Measurements from ENCODE around the gene TAF7.
"Not testable (repeated sequence)": the region's sequence is repeated elsewhere in the genome, so short reads cannot be mapped to it uniquely, and the experiment has no call there.

TAF7 gene

DNA sequence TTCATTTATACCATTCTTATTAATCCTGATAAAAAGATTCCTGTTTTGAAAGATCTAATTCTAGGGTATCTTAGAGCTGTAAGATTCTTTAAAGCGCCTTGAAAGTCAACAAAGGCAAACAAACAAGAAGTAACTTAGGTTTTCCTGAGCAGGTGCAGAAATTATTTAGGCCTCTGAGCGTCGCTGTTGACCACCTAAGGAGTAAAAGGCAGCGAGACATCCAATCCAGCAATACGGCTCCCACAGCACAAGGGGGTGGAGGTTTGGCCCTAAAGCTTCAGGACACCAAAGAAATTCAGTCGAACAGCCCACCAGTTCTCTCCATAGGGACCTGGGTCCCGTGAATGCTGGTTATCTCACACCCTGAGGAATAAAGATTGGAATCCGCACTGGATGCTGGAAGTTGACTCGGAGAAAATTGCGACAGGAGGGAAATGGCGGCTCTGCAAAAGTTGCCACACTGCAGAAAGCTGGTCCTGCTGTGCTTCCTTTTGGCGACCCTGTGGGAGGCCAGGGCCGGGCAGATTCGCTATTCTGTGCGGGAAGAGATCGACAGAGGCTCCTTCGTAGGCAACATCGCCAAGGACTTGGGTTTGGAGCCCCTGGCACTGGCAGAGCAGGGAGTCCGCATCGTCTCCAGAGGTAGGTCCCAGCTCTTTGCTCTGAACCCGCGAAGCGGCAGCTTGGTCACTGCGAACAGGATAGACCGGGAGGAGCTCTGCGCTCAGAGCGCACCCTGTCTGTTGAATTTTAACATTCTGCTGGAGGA lies 18.1 kb upstream of the TAF7 start, which contains the start of gene PCDHGA2:
PCDHGA2 (plus strand) TSS at position 223 of the 769 bp plus-strand sequence.
- no peak for DNase-seq

DNA sequence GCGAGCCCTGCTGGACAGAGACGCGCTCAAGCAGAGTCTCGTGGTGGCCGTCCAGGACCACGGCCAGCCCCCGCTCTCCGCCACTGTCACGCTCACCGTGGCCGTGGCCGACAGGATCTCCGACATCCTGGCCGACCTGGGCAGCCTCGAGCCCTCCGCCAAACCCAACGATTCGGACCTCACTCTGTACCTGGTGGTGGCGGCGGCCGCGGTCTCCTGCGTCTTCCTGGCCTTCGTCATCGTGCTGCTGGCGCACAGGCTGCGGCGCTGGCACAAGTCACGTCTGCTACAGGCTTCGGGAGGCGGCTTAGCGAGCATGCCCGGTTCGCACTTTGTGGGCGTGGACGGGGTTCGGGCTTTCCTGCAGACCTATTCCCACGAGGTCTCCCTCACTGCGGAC lies 12.0 kb upstream of the TAF7 start:
- DNase-seq, result not testable (repeated sequence)

DNA sequence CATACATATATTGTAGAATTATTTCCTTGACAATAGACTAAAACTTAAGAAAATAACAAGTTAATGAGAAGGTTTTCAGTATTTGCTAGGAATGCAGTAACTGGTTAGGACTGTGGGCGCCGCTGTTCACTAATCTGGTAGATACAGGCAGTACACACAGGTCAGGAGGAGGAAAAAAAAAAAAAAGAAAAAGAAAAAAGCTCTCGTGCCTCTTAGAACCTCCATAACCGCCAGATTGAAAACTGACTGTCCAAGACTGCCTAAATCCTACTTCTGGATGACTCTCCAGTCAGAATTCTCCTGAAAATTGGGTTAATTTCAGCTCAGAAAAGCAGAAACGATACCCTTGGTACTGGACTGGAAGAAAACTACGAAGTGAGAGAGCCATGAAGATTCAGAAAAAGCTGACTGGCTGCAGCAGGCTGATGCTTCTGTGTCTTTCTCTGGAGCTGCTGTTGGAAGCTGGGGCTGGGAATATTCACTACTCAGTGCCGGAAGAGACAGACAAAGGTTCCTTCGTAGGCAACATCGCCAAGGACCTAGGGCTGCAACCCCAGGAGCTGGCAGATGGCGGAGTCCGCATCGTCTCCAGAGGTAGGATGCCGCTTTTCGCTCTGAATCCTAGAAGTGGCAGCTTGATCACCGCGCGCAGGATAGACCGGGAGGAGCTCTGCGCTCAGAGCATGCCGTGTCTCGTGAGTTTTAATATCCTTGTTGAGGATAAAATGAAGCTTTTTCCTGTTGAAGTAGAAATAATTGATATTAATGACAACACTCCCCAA lies 9.9 kb upstream of the TAF7 start, which contains the start of gene PCDHGA1:
PCDHGA1 (plus strand) TSS at position 216 of the 782 bp plus-strand sequence.
- no peak for DNase-seq

DNA sequence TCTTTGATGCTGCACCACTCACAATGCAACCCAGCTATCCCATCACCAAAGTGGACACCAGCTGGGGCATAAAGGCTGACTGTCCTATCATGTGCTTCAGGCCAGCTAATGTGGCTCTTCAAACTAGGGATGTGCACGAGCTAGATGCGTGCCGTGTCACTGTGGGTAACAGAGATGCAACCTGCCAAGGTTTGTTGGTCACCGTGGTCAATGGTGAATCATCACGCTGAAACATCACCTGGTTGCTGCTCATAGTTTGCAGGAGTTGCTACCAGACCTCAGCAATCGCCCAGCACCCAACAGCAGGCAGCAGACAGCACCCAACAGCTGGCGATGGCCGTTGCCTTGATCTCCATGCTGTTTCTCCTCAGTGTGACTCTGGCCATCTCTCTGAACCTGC lies 7.6 kb upstream of the TAF7 start:
- DNase-seq, result no peak

DNA sequence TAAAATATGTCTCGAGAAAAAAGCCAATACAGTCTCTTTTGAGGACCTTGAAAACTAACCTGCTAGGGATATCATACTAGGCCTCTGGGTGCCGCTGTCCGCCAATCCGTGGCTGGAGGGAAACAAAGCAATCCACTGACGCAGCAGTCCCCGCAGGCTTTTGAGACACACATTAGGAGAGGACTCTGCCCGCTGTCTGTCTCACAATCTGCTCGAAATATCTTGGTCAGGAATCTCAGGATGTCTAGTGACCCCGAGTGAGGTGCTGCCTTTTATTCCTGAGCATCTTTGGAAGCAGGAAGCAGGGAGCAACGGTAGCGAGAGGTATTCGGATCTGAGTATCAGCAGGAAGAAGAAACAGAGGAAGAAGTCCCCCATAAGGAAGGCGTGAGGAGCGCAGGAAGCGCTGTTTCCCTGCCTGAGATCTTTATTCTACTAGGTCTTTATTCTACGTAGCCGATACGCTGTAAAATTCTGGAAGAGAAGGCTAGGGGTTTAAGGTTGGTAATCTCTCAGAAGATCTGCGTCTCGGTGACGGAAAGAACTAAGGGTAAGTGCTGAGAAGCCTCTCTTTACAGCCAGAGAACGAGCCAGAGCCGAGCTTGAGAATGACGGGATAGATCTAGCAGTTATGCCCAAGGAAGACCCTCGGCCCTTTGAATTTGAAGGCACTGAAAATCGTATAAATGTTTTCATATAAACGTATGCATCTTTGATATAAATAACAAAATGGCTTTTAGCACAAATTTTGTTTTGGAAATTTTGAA lies 5.7 kb upstream of the TAF7 start:
- DNase-seq, result no peak

DNA sequence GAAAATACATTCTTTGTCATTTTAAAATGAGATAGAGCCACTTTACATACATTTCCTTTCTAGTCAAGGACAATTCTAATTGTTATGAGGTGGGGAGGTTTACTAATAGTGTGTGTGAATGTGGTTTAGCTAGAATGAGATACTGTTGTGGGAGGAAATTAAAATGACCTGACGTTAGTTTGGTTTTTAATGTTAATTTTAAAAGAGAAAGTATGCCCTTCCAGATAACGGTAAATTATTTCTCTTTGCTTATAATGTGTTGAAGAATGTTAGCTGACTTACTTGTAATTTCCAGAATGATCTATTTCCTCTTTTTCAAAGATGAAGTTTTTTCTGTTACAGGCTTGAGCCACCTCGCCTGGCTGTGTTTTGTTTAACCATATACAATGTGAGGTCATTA lies 1.7 kb upstream of the TAF7 start:
- DNase-seq, result no peak

DNA sequence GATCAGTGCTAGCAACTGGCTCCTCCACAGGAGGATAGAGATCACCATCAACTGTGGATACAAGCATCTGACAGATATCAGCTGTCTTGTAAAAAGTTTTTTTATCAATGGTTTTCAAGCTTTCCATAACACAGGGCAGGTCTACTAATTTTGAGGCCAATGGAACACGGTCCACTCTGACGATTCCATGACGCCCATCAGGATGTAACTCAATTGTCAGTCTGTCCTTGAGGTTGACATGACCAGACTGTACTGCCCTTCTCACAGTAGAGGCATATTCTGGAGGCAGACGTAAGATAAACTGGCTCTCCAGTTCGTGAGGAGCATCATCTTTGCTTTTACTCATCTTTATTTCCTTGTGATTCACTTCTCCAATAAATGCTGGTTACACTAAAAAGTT lies 885 bp downstream of the TAF7 start:
- no peak for DNase-seq

DNA sequence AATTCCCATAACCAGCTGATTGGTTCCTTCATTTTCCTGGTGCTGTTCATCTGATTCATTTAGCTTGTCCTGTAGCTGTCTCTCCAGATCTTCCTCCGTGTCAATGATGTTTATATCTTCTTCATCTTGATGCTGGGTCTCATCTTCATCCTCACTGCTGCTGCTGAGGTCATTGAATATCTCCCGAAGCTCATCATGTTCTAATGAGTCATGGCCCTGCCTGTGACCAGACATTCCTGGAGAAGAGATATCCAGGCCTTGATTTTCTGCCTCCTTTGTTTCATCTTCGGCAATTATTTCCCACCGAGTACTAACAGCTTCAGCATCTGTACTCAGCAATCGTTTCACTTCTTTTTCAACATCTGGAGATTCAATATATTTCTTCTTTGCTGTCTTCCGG lies 1.4 kb downstream of the TAF7 start:
- no peak for DNase-seq

DNA sequence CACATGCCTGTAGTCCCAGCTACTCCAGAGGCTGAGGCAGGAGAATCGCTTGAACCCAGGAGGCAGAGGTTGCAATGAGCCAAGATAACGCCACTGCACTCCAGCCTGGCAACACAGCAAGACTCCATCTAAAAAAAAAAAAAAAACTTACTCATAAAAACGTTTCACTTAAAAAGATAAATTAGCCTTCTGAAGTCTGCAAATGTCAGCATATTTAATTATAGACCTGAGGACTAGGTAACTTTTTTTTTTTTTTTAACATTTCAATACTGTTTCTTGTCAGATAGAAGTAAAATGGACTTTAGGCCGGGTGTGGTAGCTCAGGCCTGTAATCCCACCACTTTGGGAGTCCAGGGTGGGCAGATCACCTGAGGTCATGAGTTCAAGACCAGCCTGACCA lies 3.6 kb downstream of the TAF7 start:
- not testable (repeated sequence) for DNase-seq

DNA sequence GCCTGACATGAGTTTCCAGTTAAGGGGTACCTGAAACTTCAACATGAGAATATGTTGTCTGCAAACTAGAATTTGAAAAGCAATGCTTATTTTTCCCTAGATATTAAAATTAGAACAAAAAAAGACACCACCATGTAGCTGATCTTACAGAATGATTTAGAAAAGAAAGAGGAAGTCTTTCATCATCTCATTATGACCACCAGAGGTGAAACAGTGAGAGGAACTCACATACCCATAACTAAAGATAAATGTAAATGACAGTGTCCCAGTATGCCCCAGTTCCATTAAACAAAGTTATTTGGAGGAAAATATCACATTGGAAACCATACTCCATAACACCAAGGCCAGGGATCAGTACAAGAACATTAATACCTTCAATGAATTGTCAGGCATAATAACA lies 6.9 kb downstream of the TAF7 start:
- DNase-seq, result no peak

DNA sequence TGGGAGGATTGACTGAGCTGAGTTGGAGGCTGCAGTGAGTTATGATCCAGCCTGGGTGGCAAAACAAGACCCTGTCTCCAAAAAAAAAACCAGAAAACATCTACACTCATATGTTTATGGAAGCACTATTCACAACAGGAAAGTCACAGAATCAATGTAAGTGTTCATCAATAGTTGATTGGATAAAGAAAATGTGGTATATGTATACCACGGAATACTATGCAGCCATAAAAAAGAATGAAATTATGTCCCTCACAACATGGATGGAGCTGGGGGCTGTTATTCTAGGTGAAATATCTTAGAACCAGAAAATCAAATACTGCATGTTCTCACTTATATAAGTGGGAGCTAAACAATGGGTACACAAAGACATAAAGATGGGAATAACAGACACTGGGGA lies 14.0 kb downstream of the TAF7 start:
- no peak for DNase-seq

DNA sequence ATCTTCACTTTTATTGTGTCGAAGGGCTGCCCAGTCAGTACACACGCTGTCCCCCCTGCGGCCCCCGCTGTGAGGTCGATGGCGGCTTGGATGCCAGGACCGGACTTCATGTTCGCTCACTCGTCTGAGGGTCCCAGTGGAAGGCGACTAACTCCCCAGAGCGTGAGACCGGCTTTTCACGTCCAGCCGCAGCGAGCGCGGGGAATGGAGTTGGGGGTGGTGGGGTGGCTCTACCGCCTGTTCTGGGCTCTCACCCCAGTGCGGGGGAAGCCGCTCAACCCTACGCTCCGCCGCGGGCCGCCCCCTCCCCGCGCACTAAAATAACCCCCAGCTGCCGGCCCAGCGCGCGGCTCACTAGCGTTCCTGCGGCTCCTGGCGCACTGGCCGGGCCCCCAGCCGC lies 16.8 kb downstream of the TAF7 start, which contains the start of gene SLC25A2:
SLC25A2 (minus strand) TSS at position 294 of the 400 bp plus-strand sequence; CDS start at position 110, 184 bp downstream.
- no peak for DNase-seq

DNA sequence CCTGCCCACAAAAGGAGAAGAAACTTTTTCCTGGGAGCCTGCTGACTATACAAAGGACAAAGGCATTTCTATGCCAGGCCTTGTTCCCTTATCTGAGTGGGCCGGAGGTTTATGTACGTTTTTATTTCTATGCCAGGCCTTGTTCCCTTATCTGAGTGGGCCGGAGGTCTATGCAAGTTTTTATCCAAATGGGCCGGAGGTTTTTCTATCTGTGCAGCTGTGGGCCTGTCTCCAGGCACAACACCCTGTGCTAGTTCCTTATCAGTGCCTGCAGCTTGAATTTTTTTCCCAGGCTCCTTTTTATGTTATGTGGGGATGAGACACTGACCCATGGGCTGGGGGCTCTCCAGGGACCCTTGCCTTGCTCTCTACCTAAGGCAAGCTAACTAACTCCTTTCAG lies 22.2 kb downstream of the TAF7 start:
- no peak for DNase-seq

DNA sequence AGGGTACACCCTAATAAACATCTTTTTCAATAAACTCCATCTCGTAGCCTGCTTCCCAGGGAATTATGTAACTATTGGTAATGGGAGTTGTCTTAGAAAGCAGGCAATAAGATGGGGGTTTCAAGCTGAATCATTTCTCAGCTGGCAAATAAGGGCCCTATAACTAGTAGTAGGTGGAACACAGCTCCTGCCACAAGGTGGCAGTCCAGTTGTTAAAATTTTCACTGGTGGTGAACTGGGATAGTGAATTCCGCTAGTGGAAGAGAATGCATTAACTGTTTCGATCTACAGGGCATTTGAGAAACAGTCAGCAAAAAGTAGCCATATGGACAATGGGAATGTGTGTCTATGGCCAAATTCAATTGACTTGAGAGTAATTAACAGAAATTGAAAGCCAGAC lies 47.7 kb downstream of the TAF7 start:
- DNase-seq, result no peak

DNA sequence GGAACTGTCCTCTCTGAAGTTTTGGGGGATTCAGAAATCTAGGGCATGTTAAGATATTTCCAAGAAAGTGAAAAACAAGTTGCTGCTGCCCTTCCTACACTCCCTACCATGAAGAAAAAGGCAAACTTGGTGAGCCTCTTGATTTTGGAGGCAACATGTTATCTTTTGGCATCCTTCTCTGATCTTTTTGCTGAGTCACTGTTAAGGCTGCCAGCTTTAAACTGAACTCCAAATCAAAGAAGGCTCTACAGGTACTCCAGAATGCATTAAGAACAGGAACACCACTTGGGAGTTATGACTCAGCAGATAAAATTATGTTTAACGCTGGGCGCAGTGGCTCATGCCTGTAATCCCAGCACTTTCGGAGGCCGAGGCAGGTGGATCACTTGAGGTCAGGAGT lies 51.4 kb downstream of the TAF7 start:
- no peak for DNase-seq
